SJSA1 (cell line): ENCODE measurements around the gene CCDC106. TPM values are rescaled to one million over a fixed set of nuclear protein-coding genes. Genes with fewer than 3 reads are reported as not detected.

Source experiments
- DNase-seq, 2 experiments: peaks; one replicate each; pipeline ENCODE4 v3.0.0-alpha.2; 2015 to 2020; ENCODE audit warnings: low spot score in 2 of 2, low read depth in 1 of 2
- H3K27ac ChIP-seq: fragments of 250-450 bp; sonication (Bioruptor Pico); 2 replicates; pipeline ENCODE4 v1.5.1; 2020; ENCODE audit warnings: mild to moderate bottlenecking, moderate library complexity
- H3K27me3 ChIP-seq: fragments of 250-450 bp; sonication (Bioruptor Pico); replicated peaks from 2 replicates; pipeline ENCODE4 v1.5.1; 2020; ENCODE audit warnings: mild to moderate bottlenecking, moderate library complexity
- H3K36me3 ChIP-seq: fragments of 250-450 bp; sonication (Bioruptor Pico); 2 replicates; pipeline ENCODE4 v1.5.1; 2020; ENCODE audit warnings: mild to moderate bottlenecking
- H3K4me1 ChIP-seq: fragments of 250-450 bp; sonication (Bioruptor Pico); replicated peaks from 2 replicates; pipeline ENCODE4 v1.6.1; 2021; ENCODE audit warnings: mild to moderate bottlenecking
- H3K4me3 ChIP-seq: fragments of 250-450 bp; sonication (Bioruptor Pico); 2 replicates; pipeline ENCODE4 v1.5.1; 2020; ENCODE audit warnings: mild to moderate bottlenecking
- H3K9me3 ChIP-seq: fragments of 250-450 bp; sonication (Bioruptor Pico); replicated peaks from 2 replicates; pipeline ENCODE4 v1.5.1; 2020; ENCODE audit warnings: mild to moderate bottlenecking
- total RNA-seq: library from RNA; depleted of rRNA; stranded (reverse); fragments of >200 nt; shearing (Covaris generic); gene quantifications from 2 replicates; pipeline ENCODE4 v1.2.3, GENCODE V29; 2014; rRNA removed

Gene CCDC106
- total RNA-seq, result 3.5 and 6.0 TPM in 2 replicates

GRCh38 chr19:55647732-55648584 is at the start of gene CCDC106:
TSS of gene CCDC106 (plus strand) at chr19:55648212. CDS start at chr19:55649047, 835 bp downstream.
- H3K4me1 ChIP-seq, result peaks cover 27% of the 10 kb centered on the region
- no peaks in the 10 kb centered on the region for H3K27me3 ChIP-seq
- H3K9me3 ChIP-seq, result no peaks in the 10 kb centered on the region
- peaks cover 32% of the 10 kb centered on the region for H3K36me3 ChIP-seq
- peak within 1 kb of the TSS; percentile 57 for H3K4me3 ChIP-seq
- no peak within 1 kb of the TSS for H3K27ac ChIP-seq
- DNase-seq, result peak; percentile 67 to 69

GRCh38 chr19:55598719-55599467 is 49.1 kb upstream of the CCDC106 start:
- no peaks in the 10 kb centered on the region for H3K27me3 ChIP-seq
- H3K4me3 ChIP-seq, result peak overlapping the region; percentile 64
- peaks cover 39% of the 10 kb centered on the region for H3K36me3 ChIP-seq
- H3K9me3 ChIP-seq, result no peaks in the 10 kb centered on the region
- DNase-seq, result peak; percentile 96 to 99
- peak overlapping the region; percentile 93 for H3K27ac ChIP-seq
- H3K4me1 ChIP-seq, result peaks cover 5% of the 10 kb centered on the region

- peaks cover 39% of the 10 kb centered on the region for H3K36me3 ChIP-seq
- H3K4me3 ChIP-seq, result peak within 1 kb of the TSS; percentile 64
- H3K27me3 ChIP-seq, result no peaks in the 10 kb centered on the region
- H3K27ac ChIP-seq, result peak within 1 kb of the TSS; percentile 93
- no peaks in the 10 kb centered on the region for H3K9me3 ChIP-seq
- H3K4me1 ChIP-seq, result peaks cover 9% of the 10 kb centered on the region
- DNase-seq, result peak; percentile 98 to 100
Observed at GRCh38 chr19:55599468-55599841, 48.6 kb upstream of the CCDC106 start, which contains the start of gene FIZ1. TSS of gene FIZ1 (minus strand) at chr19:55599517. CDS start at chr19:55597865, 1,652 bp downstream.

- H3K36me3 ChIP-seq, result peaks cover 34% of the 10 kb centered on the region
- H3K9me3 ChIP-seq, result no peaks in the 10 kb centered on the region
- peak within 1 kb of the TSS; percentile 64 for H3K4me3 ChIP-seq
- peak within 1 kb of the TSS; percentile 93 for H3K27ac ChIP-seq
- DNase-seq, result peak; percentile 86 to 99
- no peaks in the 10 kb centered on the region for H3K27me3 ChIP-seq
- H3K4me1 ChIP-seq, result peaks cover 13% of the 10 kb centered on the region
Observed at GRCh38 chr19:55599842-55600661, 48.0 kb upstream of the CCDC106 start, which contains the start of gene ZNF524. TSS of gene ZNF524 (plus strand) at chr19:55600288. CDS start at chr19:55602113, 1,825 bp downstream.

GRCh38 chr19:55600662-55601028 is 47.4 kb upstream of the CCDC106 start:
- DNase-seq, result no peak
- Histone ChIP-seq H3K4me3 (peak overlapping the region; percentile 64), H3K36me3 (peaks cover 28% of the 10 kb centered on the region), H3K9me3 (no peaks in the 10 kb centered on the region), H3K27ac (no peak overlapping the region), H3K4me1 (peaks cover 13% of the 10 kb centered on the region), H3K27me3 (no peaks in the 10 kb centered on the region)

- H3K27me3 ChIP-seq, result no peaks in the 10 kb centered on the region
- H3K27ac ChIP-seq, result no peak overlapping the region
- H3K36me3 ChIP-seq, result peaks cover 24% of the 10 kb centered on the region
- peaks cover 13% of the 10 kb centered on the region for H3K4me1 ChIP-seq
- H3K4me3 ChIP-seq, result peak overlapping the region; percentile 64; the same call in 1 of the 2 replicates
- DNase-seq, result no peak
- H3K9me3 ChIP-seq, result no peaks in the 10 kb centered on the region
Observed at GRCh38 chr19:55601084-55601483, 46.9 kb upstream of the CCDC106 start.

GRCh38 chr19:55602104-55603001 is 45.7 kb upstream of the CCDC106 start:
- Histone ChIP-seq H3K27me3 (no peaks in the 10 kb centered on the region), H3K36me3 (peaks cover 20% of the 10 kb centered on the region), H3K27ac (no peak overlapping the region), H3K4me1 (peaks cover 18% of the 10 kb centered on the region), H3K4me3 (no peak overlapping the region), H3K9me3 (no peaks in the 10 kb centered on the region)
- DNase-seq, result no peak

GRCh38 chr19:55603115-55603514 is 44.9 kb upstream of the CCDC106 start:
- H3K27me3 ChIP-seq, result no peaks in the 10 kb centered on the region
- H3K36me3 ChIP-seq, result peaks cover 13% of the 10 kb centered on the region
- no peak overlapping the region for H3K4me3 ChIP-seq
- no peaks in the 10 kb centered on the region for H3K9me3 ChIP-seq
- H3K27ac ChIP-seq, result no peak overlapping the region
- DNase-seq, result no peak
- peaks cover 18% of the 10 kb centered on the region for H3K4me1 ChIP-seq

GRCh38 chr19:55603581-55604292 is 44.3 kb upstream of the CCDC106 start:
- Histone ChIP-seq H3K4me3 (no peak overlapping the region), H3K4me1 (peaks cover 18% of the 10 kb centered on the region), H3K9me3 (no peaks in the 10 kb centered on the region), H3K27ac (no peak overlapping the region), H3K36me3 (peaks cover 13% of the 10 kb centered on the region), H3K27me3 (no peaks in the 10 kb centered on the region)
- DNase-seq, result no peak

GRCh38 chr19:55605207-55605636 is 42.8 kb upstream of the CCDC106 start:
- H3K27ac ChIP-seq, result peak overlapping the region; percentile 67
- no peaks in the 10 kb centered on the region for H3K27me3 ChIP-seq
- H3K36me3 ChIP-seq, result peaks cover 25% of the 10 kb centered on the region
- peaks cover 18% of the 10 kb centered on the region for H3K4me1 ChIP-seq
- peak; percentile 96 to 99 for DNase-seq
- no peaks in the 10 kb centered on the region for H3K9me3 ChIP-seq
- peak overlapping the region; percentile 69 for H3K4me3 ChIP-seq

- DNase-seq, result peak; percentile 78 to 86
- peak within 1 kb of the TSS; percentile 67 for H3K27ac ChIP-seq
- no peaks in the 10 kb centered on the region for H3K27me3 ChIP-seq
- peaks cover 16% of the 10 kb centered on the region for H3K4me1 ChIP-seq
- peak within 1 kb of the TSS; percentile 69 for H3K4me3 ChIP-seq
- no peaks in the 10 kb centered on the region for H3K9me3 ChIP-seq
- peaks cover 31% of the 10 kb centered on the region for H3K36me3 ChIP-seq
Observed at GRCh38 chr19:55605637-55606470, 42.2 kb upstream of the CCDC106 start, which contains the start of gene ZNF865. TSS of gene ZNF865 (plus strand) at chr19:55605647. CDS start at chr19:55613619, 7,972 bp downstream.
